ENCODE data around the gene ITGB3. TPM values are rescaled to one million over a fixed set of nuclear protein-coding genes. Genes with fewer than 3 reads are reported as not detected.

Gene ITGB3
- total and polyA plus RNA-seq, 9 of the 15 experiments (the other 6 are each of a cell fraction or from before 2014, with no cell fraction given) = 0.08 to 2.6 (median 0.62) TPM; not detected in 1

DNA sequence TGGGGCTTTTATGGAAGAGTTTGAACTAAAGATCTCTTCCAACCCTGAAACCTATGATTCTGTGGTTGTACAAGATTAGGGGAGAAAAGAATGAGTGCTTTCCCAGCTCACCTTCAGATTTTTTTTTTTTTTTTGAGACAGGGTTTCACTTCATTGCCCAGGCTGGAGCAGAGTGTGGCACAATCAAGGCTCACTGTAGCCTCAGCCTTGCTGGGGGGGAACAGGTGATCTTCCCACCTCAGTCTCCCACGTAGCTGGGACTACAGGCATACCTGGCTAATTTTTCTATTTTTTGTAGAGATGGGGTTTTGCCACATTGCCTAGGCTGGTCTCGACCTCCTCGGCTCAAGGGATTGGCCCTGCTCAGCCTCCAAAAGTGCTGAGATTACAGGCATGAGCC lies 21.8 kb upstream of the ITGB3 start:
- in situ Hi-C loops (cut with MboI) = loop anchor here (5.0 kb wide), 1 partner anchor 80 kb away; no protein-coding TSS in a partner anchor
- intact Hi-C loops (cut with micrococcal nuclease) = loop anchor here (2.0 kb wide), 2 partner anchors 57 to 383 kb away; no protein-coding TSS in a partner anchor
- ChIA-PET CTCF (ENCODE audit: low intra/inter-chr PET ratio) (interaction anchor here (3.7 kb wide), 1 partner anchor 83 kb away, joined by 58 read pairs; no protein-coding TSS in a partner anchor), POLR2A (interaction anchor here (0.6 to 0.9 kb wide), 2 partner anchors 29 to 233 kb away, joined by 3 to 4 read pairs; no protein-coding TSS in a partner anchor)
- TF ChIP-seq, protein P1, sequence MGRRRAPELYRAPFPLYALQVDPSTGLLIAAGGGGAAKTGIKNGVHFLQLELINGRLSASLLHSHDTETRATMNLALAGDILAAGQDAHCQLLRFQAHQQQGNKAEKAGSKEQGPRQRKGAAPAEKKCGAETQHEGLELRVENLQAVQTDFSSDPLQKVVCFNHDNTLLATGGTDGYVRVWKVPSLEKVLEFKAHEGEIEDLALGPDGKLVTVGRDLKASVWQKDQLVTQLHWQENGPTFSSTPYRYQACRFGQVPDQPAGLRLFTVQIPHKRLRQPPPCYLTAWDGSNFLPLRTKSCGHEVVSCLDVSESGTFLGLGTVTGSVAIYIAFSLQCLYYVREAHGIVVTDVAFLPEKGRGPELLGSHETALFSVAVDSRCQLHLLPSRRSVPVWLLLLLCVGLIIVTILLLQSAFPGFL (CRISPR knock-in tag; IDR thresholded peaks at IDR 0.05) = no peak
- TF ChIP-seq, protein P2, sequence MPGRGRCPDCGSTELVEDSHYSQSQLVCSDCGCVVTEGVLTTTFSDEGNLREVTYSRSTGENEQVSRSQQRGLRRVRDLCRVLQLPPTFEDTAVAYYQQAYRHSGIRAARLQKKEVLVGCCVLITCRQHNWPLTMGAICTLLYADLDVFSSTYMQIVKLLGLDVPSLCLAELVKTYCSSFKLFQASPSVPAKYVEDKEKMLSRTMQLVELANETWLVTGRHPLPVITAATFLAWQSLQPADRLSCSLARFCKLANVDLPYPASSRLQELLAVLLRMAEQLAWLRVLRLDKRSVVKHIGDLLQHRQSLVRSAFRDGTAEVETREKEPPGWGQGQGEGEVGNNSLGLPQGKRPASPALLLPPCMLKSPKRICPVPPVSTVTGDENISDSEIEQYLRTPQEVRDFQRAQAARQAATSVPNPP (IDR thresholded peaks at IDR 0.05; ENCODE audit: borderline replicate concordance, insufficient read depth, insufficient read length) = no peak
- TF ChIP-seq, protein P3, sequence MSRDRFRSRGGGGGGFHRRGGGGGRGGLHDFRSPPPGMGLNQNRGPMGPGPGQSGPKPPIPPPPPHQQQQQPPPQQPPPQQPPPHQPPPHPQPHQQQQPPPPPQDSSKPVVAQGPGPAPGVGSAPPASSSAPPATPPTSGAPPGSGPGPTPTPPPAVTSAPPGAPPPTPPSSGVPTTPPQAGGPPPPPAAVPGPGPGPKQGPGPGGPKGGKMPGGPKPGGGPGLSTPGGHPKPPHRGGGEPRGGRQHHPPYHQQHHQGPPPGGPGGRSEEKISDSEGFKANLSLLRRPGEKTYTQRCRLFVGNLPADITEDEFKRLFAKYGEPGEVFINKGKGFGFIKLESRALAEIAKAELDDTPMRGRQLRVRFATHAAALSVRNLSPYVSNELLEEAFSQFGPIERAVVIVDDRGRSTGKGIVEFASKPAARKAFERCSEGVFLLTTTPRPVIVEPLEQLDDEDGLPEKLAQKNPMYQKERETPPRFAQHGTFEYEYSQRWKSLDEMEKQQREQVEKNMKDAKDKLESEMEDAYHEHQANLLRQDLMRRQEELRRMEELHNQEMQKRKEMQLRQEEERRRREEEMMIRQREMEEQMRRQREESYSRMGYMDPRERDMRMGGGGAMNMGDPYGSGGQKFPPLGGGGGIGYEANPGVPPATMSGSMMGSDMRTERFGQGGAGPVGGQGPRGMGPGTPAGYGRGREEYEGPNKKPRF (IDR thresholded peaks at IDR 0.05; ENCODE audit: low read depth, low read length) = no peak
- no peak for TF ChIP-seq ERF (CRISPR knock-in tag; IDR thresholded peaks at IDR 0.05)
- no peak for TF ChIP-seq ELF2 (CRISPR knock-in tag; IDR thresholded peaks at IDR 0.05)
- H3K4me2 ChIP-seq (ENCODE audit: insufficient read depth, low read length) = no peak overlapping the region
- no peaks in the 10 kb centered on the region; the same call in 1 of the 2 replicates for H3K9me3 ChIP-seq (replicated peaks; ENCODE audit: control insufficient read depth, insufficient read depth, low read depth, low read length)
- WGBS (ENCODE audit: insufficient coverage, low coverage, missing lambda C conversion rate) = 70% methylated on average over 3 of the region's 3 CpGs
- no peaks in the 10 kb centered on the region for H3K9me1 ChIP-seq (ENCODE audit: control insufficient read depth, insufficient read depth, low read length)
- no peak overlapping the region for H3K27ac ChIP-seq (ENCODE audit: extremely low read depth, low read depth, low read length)
- H3K4me1 ChIP-seq (replicated peaks in 1 of 2; ENCODE audit: control insufficient read depth in 2 of 2, insufficient read depth in 2 of 2, low read length in 2 of 2) = peaks cover 5 to 18% of the 10 kb centered on the region in 2 experiments; a peak in 3 of 5 replicates
- H4K20me1 ChIP-seq (replicated peaks; ENCODE audit: control insufficient read depth, insufficient read depth, low read length) = no peaks in the 10 kb centered on the region
- H3K36me3 ChIP-seq (ENCODE audit: control insufficient read depth, insufficient read depth, low read length) = no peaks in the 10 kb centered on the region
- H3K9ac ChIP-seq (ENCODE audit: insufficient read depth in 1 of 2, low read depth in 2 of 2, low read length in 2 of 2) = no peak overlapping the region
- no peak overlapping the region for H2AFZ ChIP-seq (ENCODE audit: low read depth, low read length)
- H3K4me3 ChIP-seq = no peak overlapping the region
- DNase-seq (ENCODE audit: extremely low read depth in 1 of 4, low spot score in 3 of 4) (no peak), ATAC-seq (no peak), FAIRE-seq (no peak)
- no peaks in the 10 kb centered on the region for H3K79me2 ChIP-seq (ENCODE audit: control insufficient read depth, insufficient read depth, low read length)
- no TSS peak for BruUV-seq (replicated peaks)
- H3K27me3 ChIP-seq (ENCODE audit: control insufficient read depth in 2 of 2, insufficient read depth in 2 of 2, low read length in 2 of 2) = no peaks in the 10 kb centered on the region
